Omental fat pad (tissue), 4 donors: ENCODE data around the gene LGALS12. TPM values are rescaled to one million over a fixed set of nuclear protein-coding genes. Genes with fewer than 3 reads are reported as not detected.

Experiments
- ATAC-seq: fragments of 150-250 bp; one replicate; pipeline ENCODE4 v1.9.1; 2016; ENCODE audit warnings: mild to moderate bottlenecking, moderate library complexity; ENCODE audit not compliant: low FRiP score
- DNase-seq: peaks from one replicate; pipeline ENCODE4 v3.0.0-alpha.2; 2019; ENCODE audit warnings: low spot score
- total RNA-seq, 4 donors: library from RNA; depleted of rRNA; stranded (reverse); fragments of >200 nt; gene quantifications; one replicate each; pipeline ENCODE4 v1.1.0, GENCODE V29; 2016
- TF ChIP-seq, protein P1 (sequence below), 3 donors: fragments of 450-650 bp; IDR thresholded peaks; one replicate each; pipeline ENCODE4 v1.5.1; 2016 to 2017; ENCODE audit warnings: antibody characterized with exemption in 3 of 3, mild to moderate bottlenecking in 3 of 3, moderate library complexity in 2 of 3

The LGALS12 gene, protein sequence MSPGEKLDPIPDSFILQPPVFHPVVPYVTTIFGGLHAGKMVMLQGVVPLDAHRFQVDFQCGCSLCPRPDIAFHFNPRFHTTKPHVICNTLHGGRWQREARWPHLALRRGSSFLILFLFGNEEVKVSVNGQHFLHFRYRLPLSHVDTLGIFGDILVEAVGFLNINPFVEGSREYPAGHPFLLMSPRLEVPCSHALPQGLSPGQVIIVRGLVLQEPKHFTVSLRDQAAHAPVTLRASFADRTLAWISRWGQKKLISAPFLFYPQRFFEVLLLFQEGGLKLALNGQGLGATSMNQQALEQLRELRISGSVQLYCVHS
- 10 to 100 TPM; 59.3 to 98.5 (median 78.3) TPM for total RNA-seq

DNA sequence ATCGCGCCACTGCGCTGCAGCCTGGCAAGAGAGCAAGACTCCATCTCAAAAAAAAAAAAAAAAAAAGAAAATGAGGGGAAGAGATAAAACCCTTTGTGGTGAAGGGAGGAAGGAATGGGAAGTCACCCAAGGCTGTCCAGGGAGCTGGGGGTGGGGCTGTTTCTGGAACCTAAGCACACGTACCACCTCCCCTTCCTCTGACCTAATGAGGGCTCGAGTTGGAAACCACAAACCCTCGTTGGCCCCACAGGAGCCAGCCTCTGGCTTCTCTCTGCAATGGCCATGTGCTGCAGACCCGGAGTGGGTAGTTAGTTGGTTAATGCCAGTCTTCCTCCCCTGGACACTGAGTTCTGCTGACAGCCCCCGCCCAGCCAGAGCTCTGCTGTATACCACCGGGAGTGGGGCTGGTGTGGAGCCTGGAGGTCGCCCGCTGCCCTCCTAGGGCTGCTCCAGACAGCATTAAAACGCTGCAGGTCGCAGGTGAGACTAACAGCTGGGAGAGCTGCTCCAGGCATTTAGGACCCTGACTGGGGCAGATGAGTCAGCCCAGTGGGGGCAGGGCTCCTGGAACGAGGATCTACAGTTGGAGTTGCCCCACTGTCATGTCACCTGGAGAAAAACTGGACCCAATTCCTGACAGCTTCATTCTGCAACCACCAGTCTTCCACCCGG is at the start of gene LGALS12:
Gene LGALS12 (plus strand): TSS at position 228 of the 672 bp plus-strand sequence. CDS start 375 bp downstream, at position 603.
- DNase-seq (no peak), ATAC-seq (peak; percentile 31)
- TF ChIP-seq, protein P1, sequence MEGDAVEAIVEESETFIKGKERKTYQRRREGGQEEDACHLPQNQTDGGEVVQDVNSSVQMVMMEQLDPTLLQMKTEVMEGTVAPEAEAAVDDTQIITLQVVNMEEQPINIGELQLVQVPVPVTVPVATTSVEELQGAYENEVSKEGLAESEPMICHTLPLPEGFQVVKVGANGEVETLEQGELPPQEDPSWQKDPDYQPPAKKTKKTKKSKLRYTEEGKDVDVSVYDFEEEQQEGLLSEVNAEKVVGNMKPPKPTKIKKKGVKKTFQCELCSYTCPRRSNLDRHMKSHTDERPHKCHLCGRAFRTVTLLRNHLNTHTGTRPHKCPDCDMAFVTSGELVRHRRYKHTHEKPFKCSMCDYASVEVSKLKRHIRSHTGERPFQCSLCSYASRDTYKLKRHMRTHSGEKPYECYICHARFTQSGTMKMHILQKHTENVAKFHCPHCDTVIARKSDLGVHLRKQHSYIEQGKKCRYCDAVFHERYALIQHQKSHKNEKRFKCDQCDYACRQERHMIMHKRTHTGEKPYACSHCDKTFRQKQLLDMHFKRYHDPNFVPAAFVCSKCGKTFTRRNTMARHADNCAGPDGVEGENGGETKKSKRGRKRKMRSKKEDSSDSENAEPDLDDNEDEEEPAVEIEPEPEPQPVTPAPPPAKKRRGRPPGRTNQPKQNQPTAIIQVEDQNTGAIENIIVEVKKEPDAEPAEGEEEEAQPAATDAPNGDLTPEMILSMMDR (IDR thresholded peaks at IDR 0.05): no peak

DNA sequence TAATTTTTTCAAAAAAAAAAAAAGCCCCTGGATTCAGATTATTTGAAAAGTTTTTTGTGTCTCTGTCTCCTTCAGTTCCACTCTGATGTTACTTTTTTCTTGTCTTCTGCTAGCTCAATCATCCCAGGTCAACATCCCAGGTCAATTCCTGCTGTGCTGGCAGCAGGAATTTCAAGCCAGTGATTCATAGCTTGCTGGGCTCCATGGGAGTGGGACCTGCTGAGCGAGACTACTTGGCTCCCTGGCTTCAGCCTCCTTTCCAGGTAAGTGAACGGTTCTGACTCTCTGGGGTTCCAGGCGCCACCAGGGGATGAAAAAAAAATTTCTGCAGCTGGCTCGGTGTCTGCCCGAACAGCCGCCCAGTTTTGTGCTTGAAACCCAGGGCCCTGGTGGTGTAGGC is 46.3 kb upstream of the LGALS12 start:
- DNase-seq (no peak), ATAC-seq (no peak)

DNA sequence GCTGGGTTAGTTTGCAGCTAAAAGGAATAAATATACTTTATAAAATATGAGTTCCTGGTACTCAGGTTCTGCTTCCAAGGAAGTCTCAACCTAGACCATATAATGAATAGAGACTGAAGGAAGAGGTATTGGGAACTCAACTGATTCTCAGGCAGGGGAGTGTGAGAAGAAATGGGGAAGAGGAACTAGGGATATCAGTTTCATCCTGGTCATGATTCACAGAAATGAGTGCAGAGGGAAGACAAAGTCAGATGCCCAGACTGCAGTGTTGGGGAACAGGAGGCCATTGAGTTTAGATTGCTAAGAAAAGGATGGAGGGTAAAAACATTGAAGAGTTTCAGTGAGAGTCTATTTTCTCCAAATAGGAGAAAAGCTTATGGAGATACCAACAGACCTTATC is 43.7 kb upstream of the LGALS12 start:
- TF ChIP-seq, protein P1 (IDR thresholded peaks at IDR 0.05): no peak
- no peak for ATAC-seq
- no peak for DNase-seq

More for the DNA sequence above, 46.3 kb upstream of the LGALS12 start:
- TF ChIP-seq, protein P1 (IDR thresholded peaks at IDR 0.05): no peak

DNA sequence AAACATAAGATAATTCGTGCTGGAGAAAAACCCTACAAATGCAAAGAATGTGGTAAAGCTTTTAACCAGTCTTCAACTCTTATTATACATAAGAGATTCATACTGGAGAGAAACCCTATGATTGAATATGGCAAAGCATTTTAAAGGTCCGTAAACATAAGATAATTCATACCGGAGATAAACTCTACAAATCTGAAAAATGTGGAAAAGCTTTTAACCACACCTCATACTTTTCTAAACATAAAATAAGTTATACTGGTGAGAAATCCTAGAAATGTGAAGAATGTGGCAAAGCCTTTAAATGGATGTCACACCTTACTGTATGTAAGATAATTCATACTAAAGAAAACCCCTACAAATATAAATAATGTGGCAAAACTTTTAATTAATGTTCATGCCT is 35.6 kb upstream of the LGALS12 start:
- TF ChIP-seq, protein P1 (IDR thresholded peaks at IDR 0.05): no peak
- no peak for ATAC-seq

DNA sequence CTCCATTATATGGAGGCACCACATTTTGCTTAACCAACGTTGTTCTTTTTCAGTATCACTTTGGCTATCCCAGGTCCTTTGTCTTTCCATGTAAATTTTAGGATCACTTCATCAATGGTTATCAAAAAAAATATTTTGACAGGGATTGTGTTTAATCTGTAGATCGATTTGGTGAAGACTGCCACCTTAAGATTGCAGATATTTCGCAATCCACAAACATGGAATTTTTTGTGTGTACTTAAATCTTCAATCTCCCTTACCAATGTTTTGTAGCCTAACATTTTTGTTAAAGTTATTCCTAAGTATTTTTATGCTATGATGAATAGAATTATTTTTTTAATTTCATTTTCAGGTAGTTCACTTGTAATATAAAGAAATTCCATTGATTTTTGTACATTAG is 33.5 kb upstream of the LGALS12 start:
- ATAC-seq (no peak), DNase-seq (no peak)
- TF ChIP-seq, protein P1 (IDR thresholded peaks at IDR 0.05): no peak

More for the DNA sequence above, 35.6 kb upstream of the LGALS12 start:
- no peak for DNase-seq

DNA sequence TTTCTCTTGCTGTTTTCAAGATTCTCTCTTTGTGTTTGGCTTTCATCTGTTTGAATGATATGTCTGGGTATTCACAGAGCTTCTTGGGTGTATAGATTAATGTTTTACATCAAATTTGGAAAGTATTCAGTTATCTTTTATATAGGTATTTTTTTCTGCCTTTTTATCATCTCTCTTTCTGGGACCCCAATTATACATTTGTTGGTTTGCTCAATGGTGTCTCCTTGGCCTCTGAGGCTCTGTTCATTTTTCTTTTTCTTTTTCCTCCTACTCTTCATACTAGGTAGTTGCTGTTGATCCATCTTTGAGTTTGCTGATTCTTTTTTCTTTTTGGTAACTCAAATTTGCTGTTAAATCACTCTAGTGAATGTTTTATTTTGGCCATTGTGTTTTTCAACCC is 29.3 kb upstream of the LGALS12 start:
- no peak for ATAC-seq
- TF ChIP-seq, protein P1 (IDR thresholded peaks at IDR 0.05): no peak
- DNase-seq: no peak
